Upper lobe of left lung (tissue), 4 donors: Measurements from ENCODE around the gene FLOT1.

Experiments used
- EP300 ChIP-seq, 4 donors: sonication (generic); formaldehyde crosslinking; IDR thresholded peaks; one replicate each; pipeline ENCODE4 v1.5.1; 2017; ENCODE audit warnings: antibody characterized with exemption in 4 of 4, control low read depth in 2 of 4
- POLR2A ChIP-seq, 4 donors: fragments of 450-650 bp; IDR thresholded peaks; one replicate each; pipeline ENCODE4 v1.5.1; 2016 to 2017; ENCODE audit warnings: antibody characterized with exemption in 4 of 4, mild to moderate bottlenecking in 2 of 4
- POLR2AphosphoS5 ChIP-seq, 2 donors: sonication (generic); formaldehyde crosslinking; IDR thresholded peaks; one replicate each; pipeline ENCODE4 v1.5.1; 2017; ENCODE audit warnings: antibody characterized with exemption in 2 of 2

GRCh38 chr6:30778001-30778635 lies 35.6 kb upstream of the FLOT1 start:
- TF ChIP-seq POLR2A (IDR thresholded peaks at IDR 0.05) (no peak), EP300 (IDR thresholded peaks at IDR 0.05) (no peak), POLR2AphosphoS5 (IDR thresholded peaks at IDR 0.05) (no peak)
